ENCODE measurements around the gene CPT1A.

Gene CPT1A

DNA sequence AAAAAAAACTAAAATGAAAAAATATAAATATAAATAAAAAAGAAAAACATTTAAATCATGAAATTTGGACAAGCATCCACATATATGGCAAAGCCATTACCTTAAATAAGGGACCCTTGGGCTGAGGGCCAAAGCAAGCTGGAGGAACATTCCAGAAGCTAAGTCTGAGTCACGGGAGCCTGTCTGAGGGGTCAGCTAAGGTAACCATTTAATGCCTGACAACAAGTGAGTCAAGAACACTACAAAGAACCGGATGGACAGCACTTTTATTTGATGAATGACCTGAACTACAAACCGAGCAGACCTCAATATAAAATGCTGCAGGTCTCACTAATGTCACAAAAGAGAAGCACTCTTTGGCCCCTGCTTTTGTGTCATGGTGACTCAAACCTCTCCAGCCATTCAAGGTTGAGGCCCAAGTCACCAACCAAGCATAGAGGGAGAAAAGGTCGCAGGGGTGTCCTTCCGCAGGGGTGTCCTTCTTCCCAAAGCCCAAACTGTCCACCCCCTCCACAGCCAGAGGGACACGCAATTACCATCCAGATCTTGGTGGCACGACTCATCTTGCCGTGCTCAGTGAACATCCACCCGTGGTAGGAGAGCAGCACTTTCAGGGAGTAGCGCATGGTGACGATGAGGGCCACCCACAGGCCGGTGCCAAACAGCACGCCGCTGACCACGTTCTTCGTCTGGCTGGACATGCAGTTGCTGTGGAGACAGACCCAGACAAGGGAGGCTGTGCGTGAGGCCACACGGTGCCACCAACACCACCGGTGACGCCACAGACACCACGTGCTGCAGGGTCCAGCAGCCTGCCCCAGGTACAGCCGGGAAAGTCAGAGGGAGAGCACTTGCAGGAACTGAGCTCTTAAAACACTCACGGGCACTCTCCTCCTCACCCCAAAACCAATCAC is 34.5 kb downstream of the CPT1A start:
- no peaks in the 10 kb centered on the region for H3K4me1 ChIP-seq (ENCODE audit: low read depth, poor library complexity, severe bottlenecking)
- no peaks in the 10 kb centered on the region for H3K79me2 ChIP-seq (ENCODE audit: insufficient read depth, low read depth)
- no peaks in the 10 kb centered on the region for H3K27me3 ChIP-seq (ENCODE audit: insufficient read depth, low read depth)
- H3K27ac ChIP-seq, result no peak overlapping the region
- no peak overlapping the region for H3K4me3 ChIP-seq (IDR thresholded peaks at IDR 0.05; ENCODE audit: insufficient read depth, low read depth, low read length)
- no peak overlapping the region for H2AFZ ChIP-seq (ENCODE audit: low read depth)
- H3K4me2 ChIP-seq, result no peak overlapping the region
- no peak for TF ChIP-seq CTCF (conservative IDR thresholded peaks at IDR 0.05; ENCODE audit: low read depth, low read length)
- H3K36me3 ChIP-seq (ENCODE audit: insufficient read depth), result no peaks in the 10 kb centered on the region
- no peaks in the 10 kb centered on the region for H4K20me1 ChIP-seq (ENCODE audit: insufficient read depth)
- H3K9ac ChIP-seq, result no peak overlapping the region

DNA sequence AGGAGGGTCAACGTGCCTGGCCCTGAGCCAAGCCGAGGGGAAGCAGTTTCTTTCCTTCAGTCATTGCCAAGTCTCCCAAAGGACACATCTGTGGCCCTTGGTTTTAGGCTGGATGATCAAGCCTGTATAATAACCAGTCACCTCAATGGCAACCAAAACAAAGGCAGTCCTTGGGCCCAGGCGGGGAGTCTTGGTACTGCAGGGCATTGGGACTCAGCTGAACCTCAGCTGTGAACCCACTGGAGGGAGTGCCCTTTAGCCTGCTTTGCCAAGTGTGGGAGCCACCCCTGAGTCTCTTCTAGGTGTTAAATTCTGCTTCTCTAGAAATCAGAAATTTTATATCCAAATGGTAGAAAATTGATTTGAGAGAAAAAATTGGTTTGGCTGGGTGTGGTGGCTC is 36.9 kb downstream of the CPT1A start:
- Histone ChIP-seq H2AFZ (ENCODE audit: low read depth) (no peak overlapping the region), H3K27ac (no peak overlapping the region), H3K4me2 (no peak overlapping the region), H3K36me3 (ENCODE audit: insufficient read depth) (no peaks in the 10 kb centered on the region), H4K20me1 (ENCODE audit: insufficient read depth) (no peaks in the 10 kb centered on the region), H3K4me3 (IDR thresholded peaks at IDR 0.05; ENCODE audit: insufficient read depth, low read depth, low read length) (no peak overlapping the region), H3K27me3 (ENCODE audit: insufficient read depth, low read depth) (no peaks in the 10 kb centered on the region), H3K9ac (no peak overlapping the region), H3K79me2 (ENCODE audit: insufficient read depth, low read depth) (no peaks in the 10 kb centered on the region), H3K4me1 (ENCODE audit: low read depth, poor library complexity, severe bottlenecking) (no peaks in the 10 kb centered on the region)
- no peak for TF ChIP-seq CTCF (conservative IDR thresholded peaks at IDR 0.05; ENCODE audit: low read depth, low read length)

DNA sequence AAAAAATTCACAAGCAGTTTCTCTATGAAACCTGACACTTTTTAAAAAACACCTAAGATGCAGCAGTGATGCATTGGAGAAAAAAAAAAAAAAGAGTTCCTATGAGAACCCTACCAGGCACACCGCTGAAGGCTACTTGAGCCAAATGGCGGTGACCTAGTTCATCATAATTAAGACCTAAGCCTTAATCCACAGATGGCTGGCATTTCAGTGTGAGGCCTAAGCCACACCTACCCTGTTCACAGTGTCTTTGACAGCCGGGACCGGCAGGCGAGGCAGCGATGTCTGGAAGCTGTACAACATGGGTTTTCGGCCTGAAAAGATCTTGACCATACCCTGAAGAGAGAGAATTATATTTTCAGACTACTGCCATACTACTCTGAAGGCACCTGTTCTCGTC is 38.0 kb downstream of the CPT1A start:
- Histone ChIP-seq H3K36me3 (ENCODE audit: insufficient read depth) (no peaks in the 10 kb centered on the region), H3K4me3 (IDR thresholded peaks at IDR 0.05; ENCODE audit: insufficient read depth, low read depth, low read length) (no peak overlapping the region), H3K79me2 (ENCODE audit: insufficient read depth, low read depth) (no peaks in the 10 kb centered on the region), H2AFZ (ENCODE audit: low read depth) (no peak overlapping the region), H3K9ac (no peak overlapping the region), H3K4me2 (no peak overlapping the region), H4K20me1 (ENCODE audit: insufficient read depth) (no peaks in the 10 kb centered on the region), H3K27ac (no peak overlapping the region), H3K27me3 (ENCODE audit: insufficient read depth, low read depth) (no peaks in the 10 kb centered on the region), H3K4me1 (ENCODE audit: low read depth, poor library complexity, severe bottlenecking) (no peaks in the 10 kb centered on the region)
- TF ChIP-seq CTCF (conservative IDR thresholded peaks at IDR 0.05; ENCODE audit: low read depth, low read length), result no peak

- Histone ChIP-seq H3K4me1 (ENCODE audit: low read depth, poor library complexity, severe bottlenecking) (no peaks in the 10 kb centered on the region), H3K27ac (no peak overlapping the region), H4K20me1 (ENCODE audit: insufficient read depth) (no peaks in the 10 kb centered on the region), H3K4me3 (IDR thresholded peaks at IDR 0.05; ENCODE audit: insufficient read depth, low read depth, low read length) (no peak overlapping the region), H3K36me3 (ENCODE audit: insufficient read depth) (no peaks in the 10 kb centered on the region), H3K9ac (no peak overlapping the region), H3K27me3 (ENCODE audit: insufficient read depth, low read depth) (no peaks in the 10 kb centered on the region), H3K4me2 (no peak overlapping the region), H3K79me2 (ENCODE audit: insufficient read depth, low read depth) (no peaks in the 10 kb centered on the region), H2AFZ (ENCODE audit: low read depth) (no peak overlapping the region)
- peak; percentile 66 for TF ChIP-seq CTCF (conservative IDR thresholded peaks at IDR 0.05; ENCODE audit: low read depth, low read length)
Measured at GRCh38 chr11:68798221-68798813, 43.4 kb downstream of the CPT1A start.
